Hepatic stellate cell (primary cell): ENCODE measurements around the gene DHRSX.
A peak's percentile ranks its signal among the peaks of the same experiment; 100 is the strongest.
"Not testable (repeated sequence)": the region's sequence is repeated elsewhere in the genome, so short reads cannot be mapped to it uniquely, and the experiment has no call there.

ENCODE experiments used
- DNase-seq: peaks from one replicate; pipeline ENCODE4 v3.0.0; 2011; ENCODE audit warnings: low spot score

Gene DHRSX

DNA sequence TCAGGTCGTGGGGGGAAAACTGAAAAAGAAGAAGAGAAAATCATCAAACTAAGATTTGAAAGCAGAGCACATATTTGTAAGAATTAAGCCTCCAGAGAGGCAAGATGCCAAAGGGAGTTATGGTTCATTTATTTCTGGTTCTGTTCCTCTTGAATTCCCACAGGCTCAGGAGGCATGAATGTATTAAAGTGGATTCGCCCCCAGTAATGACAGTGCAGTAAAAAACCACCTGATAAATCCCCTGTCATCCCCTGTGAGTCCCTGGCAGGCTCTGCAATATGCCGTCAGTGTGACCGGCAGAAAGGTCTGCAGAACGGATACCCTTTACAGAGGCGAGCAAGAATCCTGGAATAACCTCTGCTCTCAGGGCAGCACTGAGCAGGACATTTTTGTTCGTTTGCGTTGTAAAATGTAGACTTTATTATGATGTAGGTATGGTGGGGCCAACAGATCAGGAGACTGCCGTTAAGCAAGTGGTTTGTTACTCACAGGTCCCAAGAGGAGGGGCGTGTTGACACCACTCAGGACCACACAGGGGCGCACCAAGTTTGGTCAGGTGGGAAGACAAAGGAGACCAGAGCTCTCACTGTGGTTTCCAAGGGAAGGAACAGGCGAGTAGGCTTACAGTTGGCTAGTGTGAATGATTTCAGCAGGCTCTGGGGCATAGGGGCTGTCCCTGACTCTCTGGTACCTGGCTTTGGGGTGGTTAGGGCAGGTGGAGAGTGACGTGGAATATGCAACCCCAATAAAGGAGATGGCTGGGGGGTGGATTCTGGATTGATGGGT lies 75.3 kb downstream of the DHRSX start:
- DNase-seq: no peak

DNA sequence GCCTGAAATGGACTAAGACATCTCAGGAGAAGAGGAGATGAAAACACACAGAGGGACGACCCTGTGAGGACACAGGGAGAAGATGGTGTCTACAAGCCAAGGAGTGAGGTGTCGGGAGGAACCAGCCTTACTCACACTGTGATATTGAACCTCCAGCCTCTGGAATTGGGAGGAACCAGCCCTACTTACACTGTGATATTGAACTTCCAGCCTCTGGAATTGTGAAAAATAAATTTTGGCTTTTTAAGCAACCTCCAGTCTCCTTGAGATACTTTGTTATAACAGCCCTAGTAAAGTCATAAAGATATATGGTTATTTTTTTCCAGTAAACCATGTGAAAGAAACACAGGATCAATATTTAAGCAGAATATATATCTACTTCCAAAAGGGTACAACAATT lies 76.5 kb downstream of the DHRSX start:
- DNase-seq: no peak

DNA sequence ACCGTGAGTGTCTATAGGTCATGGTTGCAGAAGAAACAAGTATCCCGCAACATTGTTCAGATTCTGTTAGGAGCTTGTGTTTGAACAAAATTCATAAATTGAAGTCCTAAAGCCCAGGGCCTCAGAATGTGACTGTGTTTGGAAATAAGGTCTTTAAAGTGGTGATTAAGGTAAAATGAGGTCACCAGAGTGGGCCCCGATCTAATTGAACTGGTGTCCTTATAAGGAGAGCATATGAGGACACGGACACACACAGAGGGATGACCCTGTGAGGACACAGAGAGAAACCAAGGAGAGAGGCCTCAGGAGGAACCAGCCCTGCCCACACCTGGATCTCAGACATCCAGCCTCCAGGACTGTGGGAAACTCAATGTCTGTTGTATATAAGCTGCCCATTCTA lies 76.9 kb downstream of the DHRSX start:
- no peak for DNase-seq

DNA sequence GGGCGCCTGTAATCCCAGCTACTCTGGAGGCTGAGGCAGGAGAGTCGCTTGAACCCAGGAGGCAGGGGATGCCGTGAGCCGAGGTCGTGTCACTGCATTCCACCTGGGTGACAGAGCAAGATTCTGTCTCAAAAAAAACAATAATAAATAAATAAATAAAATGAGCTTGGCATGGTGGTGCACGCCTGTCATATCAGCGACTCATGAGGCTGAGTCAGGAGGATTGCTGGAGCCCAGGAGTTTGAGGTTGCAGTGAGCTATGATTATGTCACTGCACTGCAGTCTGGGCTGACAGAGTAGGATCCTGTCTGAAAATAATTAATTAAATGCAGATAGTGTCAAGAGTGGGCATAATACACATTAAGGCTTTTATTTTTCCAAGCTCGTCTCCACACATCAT lies 77.5 kb downstream of the DHRSX start:
- no peak for DNase-seq

DNA sequence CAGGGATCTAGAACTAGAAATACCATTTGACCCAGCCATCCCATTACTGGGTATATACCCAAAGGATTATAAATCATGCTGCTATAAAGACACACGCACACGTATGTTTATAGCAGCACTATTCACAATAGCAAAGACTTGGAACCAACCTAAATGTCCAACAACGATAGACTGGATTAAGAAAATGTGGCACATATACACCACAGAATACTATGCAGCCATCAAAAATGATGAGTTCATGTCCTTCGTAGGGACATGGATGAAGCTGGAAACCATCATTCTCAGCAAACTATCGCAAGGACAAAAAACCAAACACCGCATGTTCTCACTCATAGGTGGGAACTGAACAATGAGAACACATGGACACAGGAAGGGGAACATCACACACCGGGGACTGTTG lies 81.4 kb downstream of the DHRSX start:
- not testable (repeated sequence) for DNase-seq

DNA sequence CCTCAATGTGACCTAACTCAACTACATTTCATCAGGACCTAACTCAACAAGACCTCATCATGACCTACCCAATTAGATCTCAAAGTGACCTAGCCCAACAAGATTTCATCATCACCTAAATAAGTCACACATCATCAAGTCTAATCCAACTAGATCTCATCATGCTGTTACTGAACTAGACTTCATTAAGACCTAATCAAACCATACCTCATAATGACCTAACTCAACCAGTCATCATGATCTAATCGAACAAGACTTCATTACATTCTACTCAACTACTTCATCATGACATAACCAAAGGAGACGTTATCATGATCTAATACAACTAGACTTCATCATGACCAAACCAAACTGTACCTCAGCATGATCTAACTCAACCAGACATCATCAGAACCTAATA lies 82.8 kb downstream of the DHRSX start:
- no peak for DNase-seq

DNA sequence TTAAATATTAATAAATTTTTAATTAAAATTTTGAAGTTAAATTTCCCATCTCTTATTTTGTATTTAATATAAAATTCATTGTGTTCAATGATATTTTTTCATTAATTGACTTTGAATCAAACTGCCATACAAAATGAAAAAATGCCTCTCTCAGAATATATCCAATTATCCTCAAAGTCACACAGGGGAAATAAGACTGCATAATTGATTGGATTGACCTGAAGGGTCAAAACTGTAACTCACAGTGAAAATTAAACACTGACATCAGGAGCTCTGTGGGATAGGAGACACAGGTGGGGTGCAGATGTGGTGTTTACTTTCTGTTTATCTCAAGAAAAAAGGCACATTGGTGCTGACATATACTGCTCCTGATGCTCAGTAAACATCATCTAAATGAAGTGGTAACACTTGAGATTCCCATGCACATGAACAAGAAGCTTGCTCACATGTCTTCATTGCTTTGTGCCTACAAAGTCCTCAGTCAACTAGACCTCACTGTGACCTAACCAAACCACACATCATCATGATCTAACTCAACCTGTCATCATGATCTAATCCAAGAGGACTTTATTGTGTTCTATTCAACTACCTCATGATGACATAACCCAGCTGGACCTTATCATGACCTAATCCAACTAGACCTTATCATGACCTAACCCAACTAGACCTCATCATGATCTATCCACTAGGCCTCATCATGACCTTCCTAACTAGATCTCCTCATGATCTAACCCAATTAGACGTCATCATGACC lies 83.7 kb downstream of the DHRSX start:
- DNase-seq: no peak

DNA sequence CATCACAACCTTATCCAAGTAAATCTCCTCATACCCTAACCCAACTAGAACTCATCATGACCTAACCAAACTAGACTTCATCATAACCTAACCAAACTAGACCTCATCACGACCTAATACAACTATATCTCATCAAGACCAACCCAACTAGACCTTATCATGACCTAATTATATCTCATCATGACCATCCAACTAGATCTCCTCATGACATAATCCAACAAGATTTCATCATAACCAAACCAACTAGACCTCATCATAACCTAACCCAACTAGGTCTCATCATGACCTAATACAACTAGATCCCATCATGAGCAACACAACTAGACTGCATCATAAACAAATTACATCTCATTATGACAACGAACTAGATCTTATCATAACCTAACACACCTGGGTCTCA lies 86.4 kb downstream of the DHRSX start:
- no peak for DNase-seq

DNA sequence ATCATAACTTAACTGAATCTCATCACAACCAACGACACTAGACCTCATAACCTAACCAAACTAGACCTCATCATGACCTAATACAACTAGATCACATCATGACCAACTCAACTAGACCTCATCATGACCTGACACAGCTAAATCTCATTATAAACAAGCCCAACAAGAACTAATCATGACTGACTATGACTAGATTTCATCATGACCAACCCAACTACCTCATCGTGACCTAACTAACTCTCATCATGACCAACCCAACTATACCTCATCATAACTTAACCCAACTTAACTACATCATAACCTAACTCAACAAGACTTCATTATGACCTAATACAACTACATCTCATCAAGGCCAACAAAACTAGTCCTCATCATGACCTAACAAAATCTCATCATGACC lies 86.8 kb downstream of the DHRSX start:
- no peak for DNase-seq

DNA sequence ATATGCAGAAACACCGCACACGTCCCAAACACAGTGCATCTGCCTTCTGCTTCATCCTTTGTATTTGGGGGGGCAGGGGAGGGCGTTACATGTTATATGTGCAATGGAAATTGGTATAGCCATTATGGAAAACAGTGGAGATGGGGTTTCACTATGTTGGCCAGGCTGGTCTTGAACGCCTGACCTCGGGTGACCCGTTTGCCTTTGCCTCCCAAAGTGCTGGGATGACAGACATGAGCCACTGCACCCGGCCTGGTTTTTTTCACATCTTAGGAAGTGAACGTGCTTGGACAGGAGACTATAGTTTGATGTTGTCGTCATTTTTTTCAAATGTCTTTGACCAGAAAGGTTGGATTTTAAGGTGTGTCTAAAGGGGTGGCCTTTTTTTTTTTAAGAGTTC lies 88.6 kb downstream of the DHRSX start:
- DNase-seq: no peak

DNA sequence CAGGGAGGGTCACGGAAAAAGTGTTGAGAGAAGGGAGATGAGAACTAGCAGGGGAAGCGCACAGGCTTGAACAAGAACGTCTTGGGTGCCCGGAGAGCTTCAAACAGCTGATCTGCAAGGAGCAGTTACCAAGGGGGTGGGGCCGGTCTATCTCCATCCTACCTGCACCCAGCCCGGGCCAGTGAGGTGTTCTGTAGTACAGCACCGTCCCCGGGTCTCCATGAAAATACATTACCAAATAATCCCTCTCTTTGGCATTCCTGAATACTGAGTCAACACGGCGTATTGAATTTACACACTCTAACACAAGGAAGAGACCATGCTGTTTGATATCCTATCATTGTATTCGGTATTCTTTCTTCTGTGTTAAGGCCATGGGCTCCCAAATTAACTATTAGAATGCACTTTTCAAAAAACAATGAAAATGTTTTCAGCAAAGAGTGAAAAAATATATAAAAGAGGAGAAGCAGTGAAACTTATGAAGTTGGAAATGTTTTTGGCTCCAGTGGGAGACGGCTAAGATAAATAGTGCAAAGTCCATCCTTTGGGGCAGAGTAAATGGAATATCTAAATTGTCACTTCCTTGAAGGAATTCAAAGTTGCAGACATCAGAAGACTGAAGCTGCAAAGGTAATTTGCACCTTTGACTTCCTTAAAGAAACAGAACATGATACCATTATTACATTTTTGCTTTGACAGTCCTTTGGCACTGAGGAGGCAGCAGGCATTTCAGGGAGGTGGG lies 90.3 kb downstream of the DHRSX start:
- DNase-seq: no peak

DNA sequence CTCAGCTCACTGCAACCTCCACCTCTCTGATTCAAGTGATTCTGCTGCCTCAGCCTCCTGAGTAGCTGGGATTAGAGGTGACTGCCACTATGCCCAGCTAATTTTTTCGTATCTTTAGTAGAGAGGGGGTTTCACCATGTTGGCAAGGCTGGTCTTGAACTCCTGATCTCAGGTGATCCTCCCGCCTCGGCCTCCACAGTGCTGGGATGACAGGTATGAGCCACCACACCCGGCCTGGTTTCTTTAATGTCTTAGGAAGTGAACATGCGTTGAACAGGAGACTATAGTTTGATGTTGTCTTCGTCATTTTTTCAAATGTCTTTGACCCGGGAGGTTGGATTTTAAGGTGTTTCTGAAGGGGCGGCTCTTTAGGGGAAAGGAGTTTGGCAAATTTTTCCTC lies 91.0 kb downstream of the DHRSX start:
- DNase-seq: no peak

DNA sequence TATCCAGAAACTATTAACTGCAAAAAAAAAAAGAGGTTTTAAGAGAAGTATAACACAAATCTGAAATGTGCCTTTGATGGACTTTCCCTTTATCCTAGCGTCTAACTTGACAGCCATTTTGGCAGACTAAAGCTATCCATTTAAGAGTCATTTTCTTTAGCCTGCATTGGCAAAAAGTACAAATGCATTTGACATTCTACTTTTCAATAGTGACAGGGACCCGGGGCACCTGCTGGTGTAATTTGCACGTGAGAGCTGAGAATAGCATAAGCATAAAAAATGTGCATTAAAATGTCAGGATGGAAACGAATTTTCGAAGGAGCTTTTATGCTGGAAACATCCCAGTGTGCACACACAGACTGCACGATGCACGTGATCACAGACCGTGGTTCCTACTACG lies 91.9 kb downstream of the DHRSX start:
- DNase-seq: no peak

DNA sequence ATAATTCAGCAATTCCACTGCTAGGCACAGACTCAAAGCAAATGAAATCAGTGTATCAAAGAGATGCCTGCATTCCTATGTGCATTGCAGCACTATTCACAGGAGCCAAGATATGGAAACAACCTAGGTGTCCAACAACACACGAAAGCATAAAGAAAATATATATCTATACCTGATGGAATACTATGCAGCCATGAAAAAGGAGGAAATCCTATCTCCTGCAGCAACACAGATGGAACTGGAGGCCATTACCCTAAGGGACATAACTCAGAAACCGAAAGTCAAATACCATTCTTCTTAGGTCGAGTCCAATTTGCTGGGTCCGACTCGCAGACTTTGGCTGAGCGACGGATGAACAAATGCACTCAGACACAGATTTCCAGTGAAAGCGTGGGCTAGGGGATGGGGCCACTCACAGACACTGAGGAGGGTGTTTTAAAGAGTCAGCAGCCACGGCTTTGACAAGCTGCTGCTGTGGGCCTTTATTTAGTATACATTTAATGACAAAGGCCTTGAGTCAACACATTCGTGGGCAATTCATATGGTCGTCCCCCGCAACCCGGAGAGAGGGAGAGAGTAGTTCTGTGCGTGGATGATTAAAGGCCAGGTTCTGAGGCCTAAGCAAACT lies 93.8 kb downstream of the DHRSX start:
- DNase-seq: no peak

DNA sequence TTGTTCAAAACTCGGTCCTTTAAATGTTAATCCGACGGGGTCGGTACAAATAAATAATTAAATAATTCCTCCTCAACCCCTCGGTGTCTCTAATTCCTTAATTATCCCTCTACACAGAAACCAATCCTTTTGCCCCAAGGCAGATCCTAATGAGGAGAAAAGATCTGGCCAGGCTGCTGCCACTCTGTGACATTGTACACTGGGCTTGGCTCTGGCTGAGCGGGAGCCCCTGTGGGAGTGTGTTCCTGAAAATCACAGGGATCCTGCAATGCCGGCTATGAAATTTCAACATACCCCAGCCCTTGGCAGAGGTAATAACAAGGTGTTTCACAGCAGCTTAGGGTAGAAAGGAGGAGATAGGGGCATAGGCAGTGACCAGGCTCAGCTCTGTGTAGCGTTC lies 96.0 kb downstream of the DHRSX start:
- no peak for DNase-seq

DNA sequence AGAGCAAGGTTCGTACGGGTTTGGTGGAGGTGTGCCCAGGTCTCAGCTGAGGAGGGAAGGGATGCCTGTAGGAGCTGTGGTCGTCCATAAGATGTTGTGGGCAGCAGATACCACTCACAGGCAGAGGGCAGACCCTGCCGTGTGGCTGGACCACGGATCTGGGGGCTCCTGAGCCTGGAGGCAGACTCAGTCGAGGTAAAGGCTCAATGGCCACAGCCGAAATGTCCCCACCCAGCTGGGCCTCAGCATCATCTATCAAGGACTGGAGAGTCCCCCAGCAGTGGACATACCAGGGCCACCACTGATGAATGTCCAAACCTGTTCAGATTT lies 98.5 kb downstream of the DHRSX start:
- no peak for DNase-seq

DNA sequence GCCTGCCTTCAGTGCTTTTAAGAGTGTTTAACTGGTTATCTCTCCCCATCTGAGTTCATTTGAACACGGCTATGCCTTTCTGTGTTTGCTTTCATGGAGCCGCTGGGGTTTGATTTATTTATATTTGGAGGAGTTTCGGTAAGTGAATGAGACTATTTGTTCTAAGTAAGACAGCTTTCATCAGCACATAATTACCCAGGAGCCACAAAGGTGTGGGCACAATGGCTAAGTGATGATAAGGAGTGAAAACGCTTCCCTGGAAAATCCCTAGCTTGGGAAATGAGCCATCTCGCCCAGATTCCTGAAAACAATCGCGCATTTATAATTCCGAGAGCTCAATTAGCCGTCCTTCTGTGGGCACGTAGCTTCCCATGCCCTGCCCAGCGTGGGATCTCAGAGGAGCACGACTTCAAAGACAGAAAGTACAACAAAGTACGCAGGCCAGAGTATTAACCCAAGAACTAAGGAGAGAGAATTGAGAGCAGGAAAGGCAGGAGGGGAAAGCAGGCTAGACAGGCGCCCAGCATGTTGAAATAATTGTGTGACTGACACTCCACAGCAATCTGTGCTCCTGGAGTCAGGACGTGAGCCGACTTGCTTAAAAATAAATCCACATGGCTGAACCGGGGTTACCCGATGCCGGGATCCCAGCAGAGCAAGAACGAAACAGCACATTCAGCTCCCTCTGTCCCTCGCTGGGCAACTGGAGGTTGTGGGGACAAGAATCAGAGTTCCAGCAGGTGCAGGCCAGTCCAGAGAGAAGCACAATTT lies 99.0 kb downstream of the DHRSX start:
- DNase-seq: no peak

DNA sequence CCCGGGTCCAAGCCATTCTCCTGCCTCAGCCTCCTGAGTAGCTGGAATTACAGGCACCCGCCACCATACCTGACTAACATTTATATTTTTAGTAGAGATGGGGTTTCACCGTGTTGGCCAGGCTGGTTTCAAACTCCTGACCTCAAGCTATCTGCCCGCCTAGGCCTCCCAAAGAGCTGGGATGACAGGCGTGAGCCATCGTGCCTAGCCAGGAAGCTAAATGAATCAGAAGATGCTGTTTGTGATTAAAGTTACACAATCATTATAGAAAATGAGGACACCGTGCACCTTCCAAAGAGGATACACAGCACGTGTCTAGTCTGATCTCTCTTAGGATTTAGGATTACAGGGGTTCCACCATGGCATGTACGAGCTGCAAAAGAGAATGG lies 99.6 kb downstream of the DHRSX start:
- no peak for DNase-seq

DNA sequence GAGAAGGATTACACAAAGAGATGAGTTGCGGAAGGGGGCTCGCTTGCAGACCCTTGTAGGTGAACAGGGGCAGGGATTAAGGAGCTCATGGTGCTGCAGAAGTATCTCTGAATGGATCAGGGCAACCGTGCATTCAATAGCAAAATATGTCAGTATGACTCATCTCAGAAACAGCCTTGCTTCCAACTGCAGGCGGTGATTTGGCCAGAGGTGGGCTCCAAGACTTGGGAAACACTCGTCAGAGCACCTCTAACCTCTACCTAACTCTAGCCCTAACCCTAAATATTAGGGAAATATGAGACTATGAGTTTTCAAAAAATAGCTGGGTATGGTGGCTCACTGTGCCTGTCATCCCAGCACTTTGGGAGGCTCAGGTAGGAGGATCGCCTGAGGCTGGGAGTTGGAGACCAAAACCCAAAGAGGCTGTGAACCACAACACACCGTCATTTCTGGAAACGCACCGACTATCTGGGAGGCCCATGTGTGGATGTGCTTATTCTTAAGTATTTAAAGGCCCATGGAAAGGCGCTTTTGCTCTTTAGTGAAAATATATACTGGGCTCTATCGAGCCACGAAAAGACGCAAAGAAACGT lies 102.6 kb downstream of the DHRSX start:
- peak; percentile 54 for DNase-seq

DNA sequence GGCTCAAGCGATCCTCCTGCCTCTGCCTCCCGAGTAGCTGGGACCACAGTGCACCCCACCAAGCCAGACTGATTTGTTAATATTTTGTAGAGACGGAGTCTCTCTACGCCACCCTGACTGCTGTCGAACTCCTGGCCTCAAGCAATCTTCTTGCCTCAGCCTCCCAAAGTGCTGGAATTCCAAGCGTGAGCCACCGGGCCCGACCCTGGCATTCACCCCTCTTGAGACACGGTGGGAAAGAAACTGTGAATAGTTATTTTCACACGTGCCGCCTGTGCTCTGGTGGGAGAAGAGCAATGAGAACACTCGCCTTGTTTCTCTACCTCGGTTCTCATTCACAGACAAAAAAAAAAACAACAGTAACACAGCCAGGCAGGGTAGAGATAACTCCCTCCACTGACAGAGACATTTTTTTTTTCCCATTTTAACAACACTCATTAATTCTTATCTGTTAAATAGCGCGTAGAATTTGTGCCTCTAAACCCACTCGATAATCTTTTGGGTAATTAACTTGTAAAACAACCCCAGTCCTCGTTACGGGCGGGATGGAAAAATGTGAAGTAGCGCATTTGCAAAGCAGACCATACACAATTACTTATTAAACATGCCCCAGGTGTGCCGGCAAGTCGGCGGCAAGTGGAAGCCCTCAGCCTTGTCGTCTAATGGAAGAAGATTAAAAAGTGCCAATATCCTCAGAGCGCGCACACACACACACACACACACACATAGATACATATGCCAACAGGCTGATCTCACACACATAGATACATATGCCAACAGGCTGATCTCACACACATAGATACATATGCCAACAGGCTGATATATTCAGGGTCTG lies 103.3 kb downstream of the DHRSX start:
- no peak for DNase-seq
